WERI-Rb-1 (cell line): ENCODE data around the gene CD81.
A peak's percentile ranks its signal among the peaks of the same experiment; 100 is the strongest.

ENCODE experiments used
- DNase-seq: peaks from one replicate; pipeline ENCODE4 v3.0.0-alpha.2; 2020
- H3K27ac ChIP-seq: fragments of 250-450 bp; sonication (Bioruptor Pico); 2 replicates; pipeline ENCODE4 v1.5.1; 2020; ENCODE audit warnings: mild to moderate bottlenecking, moderate library complexity
- H3K27me3 ChIP-seq: fragments of 250-450 bp; sonication (Bioruptor Pico); 2 replicates; pipeline ENCODE4 v1.5.1; 2021; ENCODE audit warnings: mild to moderate bottlenecking, low read depth, moderate library complexity; ENCODE audit not compliant: insufficient read depth, severe bottlenecking
- H3K36me3 ChIP-seq: fragments of 250-450 bp; sonication (Bioruptor Pico); 2 replicates; pipeline ENCODE4 v1.5.1; 2020; ENCODE audit warnings: mild to moderate bottlenecking, moderate library complexity
- H3K4me3 ChIP-seq: 2 replicates; pipeline ENCODE4 v1.5.1; 2011; ENCODE audit warnings: low read depth, mild to moderate bottlenecking, control low read depth, low read length
- H3K9me3 ChIP-seq: fragments of 250-450 bp; sonication (Bioruptor Pico); 2 replicates; pipeline ENCODE4 v1.5.1; 2021; ENCODE audit warnings: mild to moderate bottlenecking, moderate library complexity; ENCODE audit not compliant: severe bottlenecking
- TF ChIP-seq, protein P1 (sequence below): IDR thresholded peaks from 2 replicates; pipeline ENCODE4 v1.5.1; 2011; ENCODE audit warnings: low read depth, mild to moderate bottlenecking, control low read depth, inconsistent platforms, low read length

The CD81 gene

DNA sequence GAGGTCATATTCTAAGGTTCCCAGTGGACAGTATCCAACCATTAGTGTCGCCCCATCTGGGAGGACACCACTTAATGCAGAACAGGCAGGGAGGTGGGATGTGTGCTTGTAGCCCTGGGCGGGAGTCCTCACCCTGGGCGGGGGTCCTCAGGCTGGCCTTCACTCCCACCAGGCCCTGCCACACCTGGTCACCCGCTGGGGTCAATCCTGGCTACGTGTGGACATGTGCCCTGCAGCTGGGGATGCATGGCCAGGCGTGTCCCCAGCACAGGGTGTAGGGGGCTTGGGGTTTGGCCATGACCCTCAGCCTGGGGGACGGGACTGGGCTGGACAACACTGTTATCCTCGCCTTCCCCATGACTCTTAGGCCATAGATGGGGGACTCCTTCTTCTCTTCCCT is 48.4 kb downstream of the CD81 start:
- H3K27ac ChIP-seq: no peak overlapping the region
- no peak overlapping the region for H3K4me3 ChIP-seq
- TF ChIP-seq, protein P1, sequence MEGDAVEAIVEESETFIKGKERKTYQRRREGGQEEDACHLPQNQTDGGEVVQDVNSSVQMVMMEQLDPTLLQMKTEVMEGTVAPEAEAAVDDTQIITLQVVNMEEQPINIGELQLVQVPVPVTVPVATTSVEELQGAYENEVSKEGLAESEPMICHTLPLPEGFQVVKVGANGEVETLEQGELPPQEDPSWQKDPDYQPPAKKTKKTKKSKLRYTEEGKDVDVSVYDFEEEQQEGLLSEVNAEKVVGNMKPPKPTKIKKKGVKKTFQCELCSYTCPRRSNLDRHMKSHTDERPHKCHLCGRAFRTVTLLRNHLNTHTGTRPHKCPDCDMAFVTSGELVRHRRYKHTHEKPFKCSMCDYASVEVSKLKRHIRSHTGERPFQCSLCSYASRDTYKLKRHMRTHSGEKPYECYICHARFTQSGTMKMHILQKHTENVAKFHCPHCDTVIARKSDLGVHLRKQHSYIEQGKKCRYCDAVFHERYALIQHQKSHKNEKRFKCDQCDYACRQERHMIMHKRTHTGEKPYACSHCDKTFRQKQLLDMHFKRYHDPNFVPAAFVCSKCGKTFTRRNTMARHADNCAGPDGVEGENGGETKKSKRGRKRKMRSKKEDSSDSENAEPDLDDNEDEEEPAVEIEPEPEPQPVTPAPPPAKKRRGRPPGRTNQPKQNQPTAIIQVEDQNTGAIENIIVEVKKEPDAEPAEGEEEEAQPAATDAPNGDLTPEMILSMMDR: no peak
- H3K36me3 ChIP-seq: no peaks in the 10 kb centered on the region
- peaks cover 69% of the 10 kb centered on the region for H3K27me3 ChIP-seq
- no peaks in the 10 kb centered on the region for H3K9me3 ChIP-seq
- DNase-seq: no peak

- Histone ChIP-seq H3K27me3 (peaks cover 61% of the 10 kb centered on the region), H3K9me3 (no peaks in the 10 kb centered on the region), H3K36me3 (no peaks in the 10 kb centered on the region), H3K4me3 (no peak overlapping the region), H3K27ac (no peak overlapping the region)
- TF ChIP-seq, protein P1: no peak
- no peak for DNase-seq
Measured at GRCh38 chr11:2426221-2426620, 49.1 kb downstream of the CD81 start.

DNA sequence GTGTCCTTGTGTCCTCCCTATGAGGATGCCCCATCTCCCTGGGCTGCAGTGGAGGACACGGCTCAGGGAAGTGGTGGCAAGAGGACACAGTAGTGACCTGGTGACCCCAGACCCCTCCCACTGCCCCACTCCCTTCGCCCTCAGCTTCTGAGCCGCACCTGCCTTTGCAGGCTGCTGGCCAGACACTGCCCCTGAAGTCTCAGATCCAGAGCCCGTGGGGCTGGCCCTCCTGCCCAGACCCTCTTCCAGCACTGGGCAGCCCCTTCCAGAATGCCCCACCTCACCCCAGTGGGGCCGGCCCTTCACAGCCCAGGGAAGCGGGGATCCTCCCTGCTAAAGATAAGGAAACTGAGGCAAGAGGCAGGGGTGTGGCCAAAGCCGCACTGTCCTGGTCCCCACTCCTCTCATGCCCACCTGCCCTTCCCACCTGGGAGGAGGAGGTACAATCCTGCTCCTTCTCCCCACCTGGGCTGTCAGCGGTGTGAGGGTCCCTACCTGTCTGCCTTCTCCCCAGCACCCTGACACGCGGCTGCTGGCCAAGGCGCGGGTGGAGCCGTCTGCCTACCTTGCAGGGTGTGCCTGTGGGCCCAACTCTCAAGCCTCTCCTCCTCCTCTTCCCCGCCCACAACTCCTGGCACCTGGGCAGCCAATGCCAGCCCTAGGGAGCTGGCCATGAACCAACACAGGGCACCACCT is 49.9 kb downstream of the CD81 start:
- peaks cover 54% of the 10 kb centered on the region for H3K27me3 ChIP-seq
- no peak overlapping the region for H3K4me3 ChIP-seq
- H3K27ac ChIP-seq: no peak overlapping the region
- TF ChIP-seq, protein P1: no peak
- H3K9me3 ChIP-seq: no peaks in the 10 kb centered on the region
- no peak for DNase-seq
- no peaks in the 10 kb centered on the region for H3K36me3 ChIP-seq

DNA sequence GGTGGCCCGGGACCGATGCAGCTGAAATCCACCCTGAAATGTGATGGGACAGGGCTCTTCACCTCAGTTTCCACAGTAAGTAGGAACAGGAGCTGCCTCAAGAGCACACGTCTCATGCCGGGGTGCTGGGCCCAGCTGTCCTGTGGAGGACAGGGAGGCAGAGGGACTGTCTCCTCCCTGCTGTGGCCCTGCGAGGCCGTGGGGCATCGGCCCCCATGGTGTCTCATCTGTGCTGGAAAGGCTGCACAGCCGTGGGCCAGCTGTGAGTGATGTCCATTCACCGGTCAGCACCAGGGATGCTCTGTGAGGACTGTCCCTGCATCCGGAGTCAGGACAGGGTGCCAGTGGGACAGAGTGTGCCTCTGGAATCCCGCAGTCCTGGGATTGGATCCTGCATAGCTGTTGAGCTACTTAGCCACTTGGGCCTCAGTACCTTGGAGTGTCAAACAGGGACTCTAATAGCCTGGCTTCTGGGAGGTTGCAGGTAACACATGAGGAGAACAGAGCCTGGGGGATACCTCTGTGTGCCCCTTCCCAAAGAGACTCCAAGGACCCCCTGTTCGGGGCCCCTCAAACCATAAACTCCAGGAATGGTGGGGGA is 50.7 kb downstream of the CD81 start:
- H3K36me3 ChIP-seq: no peaks in the 10 kb centered on the region
- no peak overlapping the region for H3K4me3 ChIP-seq
- H3K27me3 ChIP-seq: peaks cover 48% of the 10 kb centered on the region
- no peak overlapping the region for H3K27ac ChIP-seq
- TF ChIP-seq, protein P1: no peak
- DNase-seq: no peak
- no peaks in the 10 kb centered on the region for H3K9me3 ChIP-seq

DNA sequence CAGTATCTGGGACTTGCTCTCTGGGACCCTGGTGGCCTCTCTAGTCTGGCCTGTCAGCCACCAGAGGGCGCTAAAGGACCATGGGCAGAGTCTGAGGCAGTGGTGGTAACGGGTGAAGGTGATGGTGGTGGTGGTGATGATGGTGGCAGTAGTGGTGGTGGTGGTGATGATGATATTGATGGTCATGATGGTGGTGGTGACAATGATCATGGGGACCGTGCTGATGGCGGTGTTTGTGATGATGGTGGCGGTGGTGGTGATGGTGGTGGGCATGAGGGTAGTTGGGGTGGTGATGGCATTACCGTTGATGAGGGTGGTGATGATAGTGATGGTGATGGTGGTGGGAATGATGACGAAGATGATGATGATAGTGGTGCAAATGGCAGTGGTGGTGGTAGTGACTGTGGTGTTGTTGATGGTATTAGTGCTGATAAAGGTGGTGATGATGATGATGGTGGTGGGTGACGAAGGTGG is 51.2 kb downstream of the CD81 start:
- peak; percentile 76 for DNase-seq

More for the DNA sequence above, 51.2 kb downstream of the CD81 start:
- no peaks in the 10 kb centered on the region for H3K9me3 ChIP-seq
- TF ChIP-seq, protein P1: peak; percentile 88
- no peak overlapping the region for H3K4me3 ChIP-seq
- H3K27me3 ChIP-seq: peaks cover 42% of the 10 kb centered on the region
- no peaks in the 10 kb centered on the region for H3K36me3 ChIP-seq
- no peak overlapping the region for H3K27ac ChIP-seq
